Activated CD4-positive, alpha-beta memory T cell treated with anti-CD3 and anti-CD28 coated beads, Interleukin-2, amount 10 ng/mL, durations not matched to agents 7 days and 5 days (primary cell): Measurements from ENCODE around the gene NRF1. TPM values are rescaled to one million over a fixed set of nuclear protein-coding genes. Genes with fewer than 3 reads are reported as not detected.

Experiments
- CTCF ChIA-PET: fragments of 350-600 bp; sonication (Branson Sonifier 250); formaldehyde crosslinking; loops from one replicate; lab custom pipeline; 2021; ENCODE audit warnings: antibody characterized with exemption, inconsistent platforms; lab: Charles Lee
- POLR2A ChIA-PET: fragments of 350-600 bp; sonication (Branson Sonifier 250); formaldehyde crosslinking; loops from one replicate; lab custom pipeline; 2021; ENCODE audit warnings: antibody characterized with exemption; lab: Charles Lee
- DNase-seq: peaks from one replicate; pipeline ENCODE4 v3.0.0-alpha.2; 2020
- H3K27ac Mint-ChIP-seq: one replicate; pipeline ENCODE4 v1.8.0; 2021; ENCODE audit warnings: mild to moderate bottlenecking, mixed read lengths
- H3K27me3 Mint-ChIP-seq: one replicate; pipeline ENCODE4 v1.8.0; 2021; ENCODE audit warnings: mixed read lengths
- H3K36me3 Mint-ChIP-seq: one replicate; pipeline ENCODE4 v1.8.0; 2021; ENCODE audit warnings: low read depth, mixed read lengths
- H3K4me1 Mint-ChIP-seq: one replicate; pipeline ENCODE4 v1.8.0; 2021; ENCODE audit warnings: mixed read lengths
- H3K4me3 Mint-ChIP-seq: one replicate; pipeline ENCODE4 v1.8.0; 2021; ENCODE audit warnings: mild to moderate bottlenecking, mixed read lengths
- H3K9me3 Mint-ChIP-seq: one replicate; pipeline ENCODE4 v1.8.0; 2021; ENCODE audit warnings: mixed read lengths
- total RNA-seq, 2 experiments: library from RNA; stranded (reverse); gene quantifications; one replicate each; pipeline ENCODE4 v1.2.3, GENCODE V29; 2021

NRF1 gene
- total RNA-seq, 2 experiments from 2014 or later = 21.9 to 24.7 TPM

DNA sequence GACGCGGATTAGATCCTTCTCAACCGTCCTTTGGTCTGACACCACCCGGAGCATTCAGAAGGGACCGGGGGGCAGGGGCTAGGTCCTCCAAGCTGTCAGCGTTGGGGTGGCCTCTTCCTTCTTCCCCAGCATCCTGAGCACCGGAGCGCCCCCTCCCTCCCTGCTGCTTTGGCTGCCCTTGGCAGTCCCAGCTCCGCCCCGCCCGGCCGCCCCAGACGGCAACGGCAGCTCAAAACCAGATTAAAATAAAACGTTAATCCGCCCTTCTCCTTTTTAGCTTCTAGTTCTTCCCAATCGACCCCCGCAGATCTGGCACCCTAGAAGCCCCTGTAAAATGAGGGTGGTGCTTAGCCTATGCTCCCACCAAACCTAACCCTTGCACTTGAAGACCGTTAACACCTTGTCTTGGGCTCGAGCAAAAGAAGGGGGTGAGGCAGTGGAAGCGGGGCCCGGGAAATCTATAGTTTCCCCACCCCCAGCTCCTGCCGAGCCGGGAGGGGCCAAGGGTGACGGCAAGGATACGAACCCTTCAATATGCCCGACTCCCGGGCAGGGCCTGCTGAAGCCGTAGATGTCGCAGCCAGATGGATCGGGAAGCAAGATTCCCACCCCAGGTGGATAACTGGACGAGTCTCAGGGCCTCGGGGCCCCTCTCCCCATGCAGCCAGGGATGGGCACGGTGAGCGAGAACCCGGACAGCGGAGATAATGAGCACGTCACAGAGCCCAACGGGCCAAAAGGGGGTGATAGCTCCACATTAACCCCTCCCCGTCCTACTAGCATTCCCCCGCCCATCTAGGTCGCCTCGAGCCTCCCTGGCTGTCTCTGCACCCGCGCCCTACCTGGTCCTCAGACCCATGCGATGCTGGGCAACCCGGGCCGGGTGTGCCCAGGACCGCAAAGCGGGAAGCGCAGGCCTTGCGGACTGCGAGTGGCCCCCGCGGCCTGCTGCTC is 169.7 kb downstream of the NRF1 start:
- Mint-ChIP-seq H3K4me1 (peaks cover 44% of the 10 kb centered on the region), H3K36me3 (peaks cover 16% of the 10 kb centered on the region), H3K4me3 (peak overlapping the region; percentile 74), H3K27me3 (peaks cover 69% of the 10 kb centered on the region), H3K9me3 (no peaks in the 10 kb centered on the region), H3K27ac (peak overlapping the region; percentile 11)
- ChIA-PET POLR2A (interaction anchor here (0.7 to 1.1 kb wide), 3 partner anchors 9 to 170 kb away, joined by 3 read pairs; no protein-coding TSS in a partner anchor), CTCF (interaction anchor here (0.6 to 2.7 kb wide), 6 partner anchors 9 to 414 kb away, joined by 3 to 16 read pairs (median 4); no protein-coding TSS in a partner anchor)
- no peak for DNase-seq

DNA sequence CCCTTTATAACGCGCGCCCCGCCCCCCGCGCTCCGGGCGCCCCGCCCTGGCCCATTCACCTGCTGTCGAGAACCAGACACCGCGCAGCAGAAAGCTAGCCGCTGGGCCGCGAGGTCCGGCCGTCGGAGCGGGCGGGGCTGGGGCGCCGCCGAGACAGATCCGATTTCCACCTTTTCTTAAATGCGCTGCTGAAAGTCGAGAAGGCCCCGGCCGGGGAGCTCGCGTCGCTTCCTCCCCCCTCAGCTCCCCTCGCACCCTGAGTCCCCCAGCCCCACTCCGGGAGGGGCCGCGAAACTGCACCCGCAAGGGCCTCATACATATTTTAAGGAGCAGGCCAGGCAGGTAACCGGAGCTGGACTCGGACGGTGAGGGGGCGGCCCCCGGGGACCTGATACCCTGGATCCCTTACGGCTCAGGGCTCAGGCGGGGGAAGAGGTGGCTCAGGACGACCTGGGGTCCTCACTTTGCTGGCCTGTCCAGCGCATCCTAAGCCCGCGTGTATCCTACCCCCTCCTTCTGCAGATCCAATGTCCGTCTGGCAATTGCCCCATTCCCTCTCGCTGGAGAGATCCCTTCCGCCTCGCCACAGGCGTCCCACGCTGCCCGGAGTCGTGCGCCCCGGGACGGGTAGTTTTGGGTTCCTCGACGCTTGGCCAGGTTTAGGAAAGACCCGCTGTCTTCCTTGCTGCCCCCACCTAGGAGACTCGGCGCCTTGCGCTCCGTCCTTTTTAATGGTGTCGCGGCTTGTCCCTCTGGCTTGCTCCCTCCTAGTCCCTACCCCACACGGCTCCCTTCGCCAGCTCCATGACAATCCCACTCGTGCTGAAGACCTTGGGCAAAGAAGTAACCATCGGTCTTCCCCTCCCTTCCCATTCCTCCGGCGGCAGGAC is 170.7 kb downstream of the NRF1 start:
- Mint-ChIP-seq H3K27me3 (peaks cover 73% of the 10 kb centered on the region), H3K4me3 (peak overlapping the region; percentile 13), H3K36me3 (peaks cover 16% of the 10 kb centered on the region), H3K4me1 (peaks cover 44% of the 10 kb centered on the region), H3K27ac (no peak overlapping the region), H3K9me3 (no peaks in the 10 kb centered on the region)
- ChIA-PET CTCF (interaction anchor here (0.7 to 2.7 kb wide), 3 partner anchors 42 to 414 kb away, joined by 3 to 16 read pairs (median 4); no protein-coding TSS in a partner anchor), POLR2A (no interaction called here)
- no peak for DNase-seq

DNA sequence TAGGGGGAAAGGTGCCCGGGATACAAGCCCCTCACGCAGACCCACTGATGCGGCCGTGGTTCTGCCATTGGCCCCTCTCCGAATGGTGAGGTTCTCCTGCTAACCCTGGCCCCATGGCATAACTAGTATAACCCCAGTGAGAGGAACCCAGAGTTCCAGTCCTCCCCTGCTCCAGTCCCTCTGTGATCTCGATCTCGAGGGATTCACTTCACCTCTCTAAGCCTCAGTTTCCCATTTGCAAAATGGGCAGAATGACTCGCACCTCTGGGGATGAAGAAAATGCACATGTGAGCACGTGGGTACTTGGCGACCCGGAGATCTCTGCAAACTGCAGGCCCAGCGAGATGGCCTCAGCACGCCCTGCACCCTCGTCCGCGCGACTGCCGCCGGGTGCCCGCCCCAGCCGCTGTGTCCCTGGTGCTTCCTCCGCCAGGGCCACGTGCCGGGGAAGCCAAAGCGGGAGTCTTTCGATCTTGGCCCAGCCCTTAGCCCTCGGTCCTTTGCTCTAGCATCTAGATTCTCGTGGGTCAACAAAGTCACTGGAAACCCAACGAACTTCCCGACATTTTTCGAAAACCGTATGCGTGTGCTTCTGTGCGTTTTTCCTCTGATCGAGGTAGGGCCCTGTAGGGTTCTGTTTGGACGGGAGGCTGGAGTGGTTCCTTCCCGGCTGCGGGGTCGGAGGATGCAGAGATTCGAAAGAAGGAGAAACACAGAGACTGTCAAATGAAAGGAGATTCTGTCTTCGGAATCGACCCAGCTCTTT is 171.5 kb downstream of the NRF1 start:
- Mint-ChIP-seq H3K36me3 (peaks cover 16% of the 10 kb centered on the region), H3K4me1 (peaks cover 42% of the 10 kb centered on the region), H3K27me3 (peaks cover 71% of the 10 kb centered on the region), H3K27ac (no peak overlapping the region), H3K9me3 (no peaks in the 10 kb centered on the region), H3K4me3 (peak overlapping the region; percentile 13)
- ChIA-PET POLR2A (no interaction called here), CTCF (interaction anchor here (2.7 kb wide), 1 partner anchor 41 kb away, joined by 16 read pairs; no protein-coding TSS in a partner anchor)
- DNase-seq = no peak

DNA sequence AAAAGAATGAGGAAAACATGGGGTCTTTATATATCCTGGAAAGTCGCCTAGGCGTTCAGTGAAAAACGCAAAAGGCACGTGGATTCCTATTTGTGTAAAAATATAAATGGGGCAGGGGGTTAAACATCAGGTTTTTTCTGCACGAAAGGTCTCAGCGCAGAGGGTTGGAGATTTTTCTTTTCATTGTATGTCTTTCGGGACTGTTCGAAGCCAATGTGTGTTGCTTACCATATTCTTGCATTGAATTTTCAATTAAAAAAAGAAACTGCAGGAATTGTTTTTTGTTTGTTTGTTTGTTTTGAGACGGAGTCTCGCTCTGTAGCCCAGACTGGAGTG is 172.0 kb downstream of the NRF1 start:
- peaks cover 42% of the 10 kb centered on the region for H3K4me1 Mint-ChIP-seq
- no peak for DNase-seq
- no peak overlapping the region for H3K27ac Mint-ChIP-seq
- CTCF ChIA-PET = no interaction called here
- no peaks in the 10 kb centered on the region for H3K9me3 Mint-ChIP-seq
- H3K27me3 Mint-ChIP-seq = peaks cover 66% of the 10 kb centered on the region
- peaks cover 16% of the 10 kb centered on the region for H3K36me3 Mint-ChIP-seq
- POLR2A ChIA-PET = no interaction called here
- H3K4me3 Mint-ChIP-seq = no peak overlapping the region

DNA sequence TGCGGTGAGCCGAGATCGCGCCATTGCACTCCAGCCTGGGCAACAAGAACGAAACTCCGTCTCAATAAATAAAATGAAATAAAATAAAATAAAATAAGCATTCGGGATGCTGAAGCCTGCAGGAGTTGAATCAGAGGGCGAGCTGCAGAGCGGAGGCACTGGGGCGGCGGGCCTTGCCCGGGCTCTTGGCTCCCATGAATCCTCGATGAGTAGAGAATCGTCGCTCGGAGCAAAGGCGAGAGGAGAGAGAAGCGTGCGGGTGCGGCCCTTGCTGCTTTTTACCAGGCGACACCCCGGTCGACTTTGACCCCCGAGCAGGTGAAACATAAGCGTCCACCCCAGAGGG is 172.9 kb downstream of the NRF1 start:
- POLR2A ChIA-PET = interaction anchor here (2.0 kb wide), 1 partner anchor 10 kb away, joined by 6 read pairs; no protein-coding TSS in a partner anchor
- Mint-ChIP-seq H3K4me1 (peaks cover 42% of the 10 kb centered on the region), H3K27ac (no peak overlapping the region), H3K36me3 (peaks cover 16% of the 10 kb centered on the region), H3K4me3 (no peak overlapping the region), H3K27me3 (peaks cover 67% of the 10 kb centered on the region), H3K9me3 (no peaks in the 10 kb centered on the region)
- CTCF ChIA-PET = no interaction called here
- no peak for DNase-seq

DNA sequence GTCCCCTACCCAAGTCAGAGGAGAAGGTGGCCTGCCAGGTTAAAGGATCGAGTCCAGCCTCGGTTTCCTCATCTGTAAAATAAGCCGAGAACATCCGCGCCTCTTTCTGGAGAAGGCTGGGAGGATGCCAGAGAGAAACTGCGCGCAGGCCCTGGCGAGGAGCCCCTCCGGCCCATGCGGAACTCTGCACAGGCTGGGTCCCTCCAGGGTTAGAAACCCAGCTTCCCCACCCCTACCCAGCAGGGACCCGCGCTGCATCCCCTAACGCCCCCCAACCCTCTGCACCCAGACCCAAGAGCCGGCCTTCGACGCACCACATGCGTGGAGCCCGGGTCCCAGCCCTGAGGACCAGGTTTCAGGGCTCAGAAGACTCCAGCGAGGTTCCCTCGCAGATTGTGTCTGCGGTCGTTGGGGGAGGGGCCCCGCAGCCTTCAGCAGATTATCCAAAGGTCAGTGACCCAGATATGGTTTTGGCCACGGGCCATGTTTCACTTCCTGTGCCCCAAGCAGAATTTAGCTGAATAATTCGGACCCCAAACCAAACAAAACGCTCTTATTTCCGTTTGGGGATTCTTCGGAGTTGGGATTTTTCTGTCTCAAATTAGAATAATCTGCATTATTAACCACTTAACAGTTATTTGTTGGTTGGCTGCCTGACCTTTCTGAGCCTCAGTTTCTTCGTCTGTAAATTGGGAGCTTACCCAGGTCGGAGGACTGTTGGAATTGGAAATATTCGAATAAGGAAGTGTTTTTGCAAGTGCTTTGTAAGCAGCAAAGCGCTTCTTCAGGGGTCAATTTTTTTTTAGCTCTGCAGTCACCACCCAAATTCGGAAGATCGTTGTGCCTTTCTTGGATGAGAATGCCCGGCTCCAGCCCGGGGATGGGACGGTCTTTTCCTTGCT is 173.5 kb downstream of the NRF1 start:
- ChIA-PET POLR2A (interaction anchor here (0.7 to 2.0 kb wide), 2 partner anchors 11 to 170 kb away, joined by 3 to 6 read pairs; no protein-coding TSS in a partner anchor), CTCF (interaction anchor here (1.1 to 1.5 kb wide), 2 partner anchors 44 to 566 kb away, joined by 3 read pairs; no protein-coding TSS in a partner anchor)
- DNase-seq = no peak
- Mint-ChIP-seq H3K4me3 (no peak overlapping the region), H3K4me1 (peaks cover 42% of the 10 kb centered on the region), H3K27me3 (peaks cover 69% of the 10 kb centered on the region), H3K36me3 (peaks cover 16% of the 10 kb centered on the region), H3K27ac (no peak overlapping the region), H3K9me3 (no peaks in the 10 kb centered on the region)

DNA sequence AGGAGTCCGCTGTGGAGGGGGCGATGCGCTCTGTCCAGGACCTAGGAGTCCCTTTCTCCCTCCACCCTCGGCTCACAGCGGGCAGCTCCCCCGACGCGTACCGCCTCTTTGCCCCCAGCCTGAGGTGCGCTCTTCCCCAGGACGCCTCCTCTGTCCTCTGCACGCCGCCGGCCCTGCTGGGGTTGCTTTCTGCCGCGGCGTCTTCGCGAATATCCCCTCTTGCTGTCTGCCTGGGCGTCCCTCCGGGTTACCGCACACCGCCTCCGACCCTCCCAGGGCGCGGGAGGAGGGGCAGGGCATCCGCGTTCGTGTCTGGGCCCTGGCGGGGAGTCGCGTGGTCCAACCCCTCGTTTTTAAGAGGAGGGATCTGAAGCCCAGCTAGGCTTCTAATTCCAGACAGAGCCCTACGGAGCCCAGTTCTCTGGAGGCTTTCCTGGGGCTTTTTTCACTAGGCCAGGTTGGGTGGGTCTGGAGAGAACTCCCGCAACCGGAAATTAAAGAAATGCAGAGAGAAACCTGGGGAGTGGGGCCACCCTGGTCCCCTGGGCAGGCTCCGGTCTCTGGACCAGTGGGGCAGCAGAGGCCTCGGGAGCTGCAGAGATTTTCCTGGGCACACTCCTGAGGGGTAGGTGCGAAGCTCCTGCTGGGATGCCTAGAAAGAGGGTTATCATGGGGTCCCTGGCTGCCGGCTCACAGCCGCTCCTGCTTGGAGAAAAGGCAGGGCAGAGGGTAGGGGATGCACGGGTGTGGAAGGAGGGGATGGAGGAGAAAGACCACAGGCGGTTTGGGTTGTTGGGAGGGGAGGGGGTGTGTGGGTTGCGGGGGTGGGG is 174.4 kb downstream of the NRF1 start:
- Mint-ChIP-seq H3K27ac (no peak overlapping the region), H3K36me3 (peaks cover 16% of the 10 kb centered on the region), H3K9me3 (no peaks in the 10 kb centered on the region), H3K4me1 (peaks cover 41% of the 10 kb centered on the region), H3K4me3 (no peak overlapping the region), H3K27me3 (peaks cover 71% of the 10 kb centered on the region)
- CTCF ChIA-PET = interaction anchor here (0.8 to 1.5 kb wide), 3 partner anchors 27 to 567 kb away, joined by 3 read pairs; no protein-coding TSS in a partner anchor
- POLR2A ChIA-PET = interaction anchor here (0.7 to 2.0 kb wide), 2 partner anchors 12 to 171 kb away, joined by 3 to 6 read pairs; no protein-coding TSS in a partner anchor
- DNase-seq = no peak

DNA sequence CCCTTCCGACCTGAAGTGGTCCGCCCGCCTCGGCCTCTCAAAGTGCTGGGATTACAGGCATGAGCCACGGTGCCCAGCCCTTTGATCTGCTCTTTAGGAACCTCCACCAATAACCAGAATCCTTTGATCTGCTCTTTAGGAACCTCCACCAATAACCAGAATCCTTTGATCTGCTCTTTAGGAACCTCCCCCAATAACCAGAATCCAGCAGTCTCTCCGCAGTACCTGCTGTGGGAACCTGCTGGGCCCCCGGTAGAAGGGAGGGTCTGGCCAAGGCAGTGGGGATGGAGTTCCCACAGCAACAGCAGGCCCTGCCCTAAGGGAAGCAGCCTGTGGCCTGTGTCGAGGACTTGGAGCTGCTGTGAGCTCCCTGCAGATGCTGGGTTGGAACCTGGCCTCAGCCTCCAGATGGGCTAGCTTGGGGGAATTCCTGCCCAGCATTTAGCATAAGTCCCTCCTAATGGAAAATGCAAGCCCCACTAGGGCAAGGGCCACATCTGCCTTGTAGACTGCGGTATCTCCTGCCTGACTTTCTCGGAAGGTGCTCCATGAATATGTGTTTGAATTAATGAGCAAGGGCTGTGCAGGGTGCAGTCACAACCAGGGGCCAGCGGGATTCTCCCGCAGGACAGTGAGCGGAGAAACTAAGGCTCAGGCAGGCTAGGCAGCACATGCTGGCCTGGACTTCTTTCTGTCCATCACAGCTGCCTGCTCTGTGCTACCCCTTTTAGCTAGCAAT is 175.5 kb downstream of the NRF1 start:
- Mint-ChIP-seq H3K4me3 (no peak overlapping the region), H3K27ac (no peak overlapping the region), H3K36me3 (peaks cover 12% of the 10 kb centered on the region), H3K9me3 (no peaks in the 10 kb centered on the region), H3K4me1 (peaks cover 35% of the 10 kb centered on the region), H3K27me3 (peaks cover 67% of the 10 kb centered on the region)
- DNase-seq = no peak
- CTCF ChIA-PET = no interaction called here
- POLR2A ChIA-PET = no interaction called here

DNA sequence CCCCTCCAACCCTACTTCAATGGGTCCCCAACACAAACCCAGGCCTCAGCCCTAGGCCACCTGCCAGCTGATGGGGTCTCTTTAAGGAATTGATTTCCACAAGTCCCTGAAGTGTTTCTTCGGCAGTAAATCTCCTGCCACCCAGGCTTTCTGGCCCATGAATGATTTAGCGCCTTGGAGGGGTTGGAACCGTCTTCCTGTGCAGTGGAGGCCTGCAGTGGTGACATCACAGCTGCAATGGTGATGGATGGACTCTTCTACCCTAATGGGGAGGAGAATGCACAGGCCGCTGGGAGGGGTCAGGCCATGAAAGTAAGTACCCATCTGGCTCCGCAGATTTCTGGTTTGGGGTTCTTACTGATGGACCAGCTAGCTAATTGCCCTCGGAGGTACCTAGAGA is 177.5 kb downstream of the NRF1 start:
- DNase-seq = no peak
- peaks cover 18% of the 10 kb centered on the region for H3K4me1 Mint-ChIP-seq
- H3K27me3 Mint-ChIP-seq = peaks cover 49% of the 10 kb centered on the region
- no peak overlapping the region for H3K4me3 Mint-ChIP-seq
- POLR2A ChIA-PET = no interaction called here
- no peak overlapping the region for H3K27ac Mint-ChIP-seq
- no peaks in the 10 kb centered on the region for H3K9me3 Mint-ChIP-seq
- CTCF ChIA-PET = interaction anchor here (1.1 kb wide), 1 partner anchor 174 kb away, joined by 3 read pairs; no protein-coding TSS in a partner anchor
- peaks cover 5% of the 10 kb centered on the region for H3K36me3 Mint-ChIP-seq

DNA sequence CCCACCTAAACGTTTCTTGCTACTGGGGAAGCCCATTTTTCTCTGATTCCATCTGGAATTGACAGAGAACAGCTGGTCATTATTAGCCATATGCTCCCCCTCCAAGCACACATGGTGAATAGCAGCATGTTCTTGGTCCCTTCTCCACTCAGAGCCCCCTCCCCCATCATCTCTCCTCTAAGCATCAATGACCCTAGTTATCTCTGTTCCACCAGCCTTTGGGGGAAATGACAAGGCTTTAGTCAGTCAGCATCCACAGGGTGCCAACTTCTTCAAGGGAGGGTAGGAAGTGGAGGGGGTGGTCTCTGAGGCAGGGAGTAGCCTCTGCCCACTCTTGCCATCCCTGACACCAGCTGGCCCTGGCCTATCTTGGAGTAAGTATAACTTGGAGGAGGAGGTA is 178.1 kb downstream of the NRF1 start:
- Mint-ChIP-seq H3K9me3 (no peaks in the 10 kb centered on the region), H3K27ac (no peak overlapping the region), H3K36me3 (peaks cover 5% of the 10 kb centered on the region), H3K4me1 (peaks cover 16% of the 10 kb centered on the region), H3K4me3 (no peak overlapping the region), H3K27me3 (peaks cover 46% of the 10 kb centered on the region)
- DNase-seq = no peak
- POLR2A ChIA-PET = interaction anchor here (1.0 to 1.4 kb wide), 2 partner anchors 9 to 10 kb away, joined by 3 read pairs; no protein-coding TSS in a partner anchor
- CTCF ChIA-PET = no interaction called here
